ENCODE results near the gene TMIGD2.

GRCh38 chr19:4346020-4346383 lies 43.8 kb upstream of the TMIGD2 start:
- TF ChIP-seq CTCF (conservative IDR thresholded peaks at IDR 0.05 in 1 of 2, IDR thresholded peaks at IDR 0.05 in 1 of 2; ENCODE audit: extremely low read depth in 1 of 2, insufficient read depth in 1 of 2, low read depth in 1 of 2, low read length in 2 of 2) (no peak), EZH2 (IDR thresholded peaks at IDR 0.05; ENCODE audit: borderline replicate concordance, low read length) (no peak)
